ENCODE data around the gene MAPKAPK5. TPM values are rescaled to one million over a fixed set of nuclear protein-coding genes. Genes with fewer than 3 reads are reported as not detected.
A peak's percentile ranks its signal among the peaks of the same experiment; 100 is the strongest.
"Not testable (repeated sequence)": the region's sequence is repeated elsewhere in the genome, so short reads cannot be mapped to it uniquely, and the experiment has no call there.

The MAPKAPK5 gene
- total and polyA plus RNA-seq, 9 of the 15 experiments (the other 6 are each of a cell fraction or from before 2014, with no cell fraction given): 11.6 to 72.1 (median 60.4) TPM

- TF ChIP-seq HDAC1 (IDR thresholded peaks at IDR 0.05) (no peak), NR2F6 (CRISPR knock-in tag; IDR thresholded peaks at IDR 0.05) (no peak), EZH2 (IDR thresholded peaks at IDR 0.05; ENCODE audit: borderline replicate concordance, low read depth, low read length) (no peak), ZNF766 (CRISPR knock-in tag; conservative IDR thresholded peaks at IDR 0.05) (no peak), PHF20 (IDR thresholded peaks at IDR 0.05; ENCODE audit: partially characterized antibody) (no peak), MTF1 (CRISPR knock-in tag; IDR thresholded peaks at IDR 0.05; ENCODE audit: borderline replicate concordance) (no peak)
Measured at GRCh38 chr12:111819191-111820158, 22.6 kb upstream of the MAPKAPK5 start (continued).

GRCh38 chr12:111820828-111821227 is 21.2 kb upstream of the MAPKAPK5 start:
- H3K4me2 ChIP-seq (ENCODE audit: insufficient read depth, low read length); H3K27ac ChIP-seq (ENCODE audit: extremely low read depth, low read depth, low read length); H2AFZ ChIP-seq (ENCODE audit: low read depth, low read length); H3K9ac ChIP-seq (ENCODE audit: insufficient read depth in 1 of 2, low read depth in 2 of 2, low read length in 2 of 2); FAIRE-seq; H3K9me3 ChIP-seq (replicated peaks; ENCODE audit: control insufficient read depth, insufficient read depth, low read depth, low read length); CTCF ChIA-PET (ENCODE audit: low intra/inter-chr PET ratio); in situ Hi-C loops (cut with MboI); H3K9me1 ChIP-seq (ENCODE audit: control insufficient read depth, insufficient read depth, low read length); H3K4me3 ChIP-seq; DNase-seq (ENCODE audit: extremely low read depth in 1 of 4, low spot score in 3 of 4); H3K79me2 ChIP-seq (ENCODE audit: control insufficient read depth, insufficient read depth, low read length); BruUV-seq (replicated peaks); ATAC-seq; H3K36me3 ChIP-seq (ENCODE audit: control insufficient read depth, insufficient read depth, low read length); H3K4me1 ChIP-seq (replicated peaks in 1 of 2; ENCODE audit: control insufficient read depth in 2 of 2, insufficient read depth in 2 of 2, low read length in 2 of 2); H4K20me1 ChIP-seq (replicated peaks; ENCODE audit: control insufficient read depth, insufficient read depth, low read length); H3K27me3 ChIP-seq (ENCODE audit: control insufficient read depth in 2 of 2, insufficient read depth in 2 of 2, low read length in 2 of 2): not testable (repeated sequence)
- TF ChIP-seq, protein P1, sequence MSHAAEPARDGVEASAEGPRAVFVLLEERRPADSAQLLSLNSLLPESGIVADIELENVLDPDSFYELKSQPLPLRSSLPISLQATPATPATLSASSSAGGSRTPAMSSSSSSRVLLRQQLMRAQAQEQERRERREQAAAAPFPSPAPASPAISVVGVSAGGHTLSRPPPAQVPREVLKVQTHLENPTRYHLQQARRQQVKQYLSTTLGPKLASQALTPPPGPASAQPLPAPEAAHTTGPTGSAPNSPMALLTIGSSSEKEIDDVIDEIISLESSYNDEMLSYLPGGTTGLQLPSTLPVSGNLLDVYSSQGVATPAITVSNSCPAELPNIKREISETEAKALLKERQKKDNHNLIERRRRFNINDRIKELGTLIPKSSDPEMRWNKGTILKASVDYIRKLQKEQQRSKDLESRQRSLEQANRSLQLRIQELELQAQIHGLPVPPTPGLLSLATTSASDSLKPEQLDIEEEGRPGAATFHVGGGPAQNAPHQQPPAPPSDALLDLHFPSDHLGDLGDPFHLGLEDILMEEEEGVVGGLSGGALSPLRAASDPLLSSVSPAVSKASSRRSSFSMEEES (CRISPR knock-in tag; IDR thresholded peaks at IDR 0.05): peak; percentile 62; the same call in 1 of the 2 replicates
- intact Hi-C loops (cut with micrococcal nuclease): loop anchor here (5.0 to 10.0 kb wide), 3 partner anchors 94 to 191 kb away; partner anchors contain the start of genes ERP29 and TMEM116
- POLR2A ChIA-PET: interaction anchor here (0.7 kb wide), 1 partner anchor 14 kb away, joined by 6 read pairs; no protein-coding TSS in a partner anchor
- WGBS (ENCODE audit: insufficient coverage, low coverage, missing lambda C conversion rate): 3% methylated on average over 4 of the region's 8 CpGs
